ENCODE data around the gene CYS1. TPM values are rescaled to one million over a fixed set of nuclear protein-coding genes. Genes with fewer than 3 reads are reported as not detected.
A peak's percentile ranks its signal among the peaks of the same experiment; 100 is the strongest.

Gene CYS1
- polyA plus RNA-seq, 1 donor (not counting 4 experiments of a cell fraction or from before 2014, with no cell fraction given): 0.14 TPM

DNA sequence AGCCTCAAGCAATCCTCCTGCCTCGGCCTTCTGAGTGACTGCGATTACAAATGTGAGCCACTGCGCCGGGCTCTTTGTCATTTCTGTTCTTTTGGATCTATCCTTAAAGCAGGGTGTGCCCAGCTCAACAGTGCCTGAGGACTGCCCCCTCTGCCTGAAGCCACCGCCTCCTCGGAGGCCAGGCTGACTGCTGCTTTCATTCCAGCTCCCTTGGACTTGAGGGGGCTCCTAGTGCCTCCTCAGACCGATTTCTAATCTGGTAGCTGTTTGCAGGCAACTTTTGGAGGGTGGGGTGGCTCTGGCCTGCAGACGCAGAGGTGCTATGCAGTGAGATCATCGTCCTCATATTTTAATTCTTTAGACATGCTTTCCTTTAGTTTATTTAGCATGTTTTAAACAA lies 72.8 kb downstream of the CYS1 start:
- H3K9ac ChIP-seq (ENCODE audit: control insufficient read depth, extremely low read depth, insufficient read depth, low read length): no peak overlapping the region
- no peaks in the 10 kb centered on the region for H3K9me3 ChIP-seq (ENCODE audit: control insufficient read depth, low read depth, low read length)
- H3K4me3 ChIP-seq (ENCODE audit: control insufficient read depth in 2 of 3, extremely low read depth in 1 of 3, insufficient read depth in 2 of 3, low read depth in 1 of 3, low read length in 3 of 3): no peak overlapping the region
- dilution Hi-C loops (cut with MboI; ENCODE audit: extremely low pct_ligation_motif_present, low sequenced_read_pairs): no loop called here
- no peaks in the 10 kb centered on the region for H3K36me3 ChIP-seq (ENCODE audit: control insufficient read depth in 2 of 2, extremely low read depth in 1 of 2, insufficient read depth in 2 of 2, low read length in 2 of 2)
- no peaks in the 10 kb centered on the region for H3K9me1 ChIP-seq (ENCODE audit: control insufficient read depth, extremely low read depth, insufficient read depth, low read length)
- H4K20me1 ChIP-seq (ENCODE audit: control insufficient read depth, extremely low read depth, insufficient read depth, low read length): no peaks in the 10 kb centered on the region
- no peak for TF ChIP-seq EZH2 (IDR thresholded peaks at IDR 0.05; ENCODE audit: low read length)
- TF ChIP-seq, protein P1, sequence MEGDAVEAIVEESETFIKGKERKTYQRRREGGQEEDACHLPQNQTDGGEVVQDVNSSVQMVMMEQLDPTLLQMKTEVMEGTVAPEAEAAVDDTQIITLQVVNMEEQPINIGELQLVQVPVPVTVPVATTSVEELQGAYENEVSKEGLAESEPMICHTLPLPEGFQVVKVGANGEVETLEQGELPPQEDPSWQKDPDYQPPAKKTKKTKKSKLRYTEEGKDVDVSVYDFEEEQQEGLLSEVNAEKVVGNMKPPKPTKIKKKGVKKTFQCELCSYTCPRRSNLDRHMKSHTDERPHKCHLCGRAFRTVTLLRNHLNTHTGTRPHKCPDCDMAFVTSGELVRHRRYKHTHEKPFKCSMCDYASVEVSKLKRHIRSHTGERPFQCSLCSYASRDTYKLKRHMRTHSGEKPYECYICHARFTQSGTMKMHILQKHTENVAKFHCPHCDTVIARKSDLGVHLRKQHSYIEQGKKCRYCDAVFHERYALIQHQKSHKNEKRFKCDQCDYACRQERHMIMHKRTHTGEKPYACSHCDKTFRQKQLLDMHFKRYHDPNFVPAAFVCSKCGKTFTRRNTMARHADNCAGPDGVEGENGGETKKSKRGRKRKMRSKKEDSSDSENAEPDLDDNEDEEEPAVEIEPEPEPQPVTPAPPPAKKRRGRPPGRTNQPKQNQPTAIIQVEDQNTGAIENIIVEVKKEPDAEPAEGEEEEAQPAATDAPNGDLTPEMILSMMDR (optimal IDR thresholded peaks at IDR 0.05 in 1 of 3, IDR thresholded peaks at IDR 0.05 in 1 of 3, conservative IDR thresholded peaks at IDR 0.05 in 1 of 3; ENCODE audit: extremely low read depth in 1 of 3, insufficient read depth in 2 of 3, low read length in 3 of 3): no peak
- FAIRE-seq: no peak
- DNase-seq (ENCODE audit: low read depth, low spot score): no peak
- H3K79me2 ChIP-seq (ENCODE audit: control insufficient read depth, insufficient read depth, low read length): no peaks in the 10 kb centered on the region
- H3K27ac ChIP-seq (ENCODE audit: control insufficient read depth, insufficient read depth, low read length): no peak overlapping the region
- H3K4me1 ChIP-seq (ENCODE audit: control insufficient read depth, extremely low read depth, insufficient read depth, low read length): no peaks in the 10 kb centered on the region
- H3K4me2 ChIP-seq (ENCODE audit: control insufficient read depth, extremely low read depth, insufficient read depth, low read depth, low read length): no peak overlapping the region
- H3K27me3 ChIP-seq (ENCODE audit: control insufficient read depth, extremely low read depth, insufficient read depth, low read length): no peaks in the 10 kb centered on the region
- H2AFZ ChIP-seq (ENCODE audit: control insufficient read depth, low read length): peak overlapping the region; percentile 44

Small RNA genes lying within 50 kb of the gene (small RNA-seq; reads per million reads assigned to genes)
- 0 reads per million in 3 experiments for gene RF00568 (ENCODE audit: insufficient read length in 3 of 3, low read depth in 3 of 3, low replicate concordance in 1 of 3)

Other genes starting within 250 kb of the CYS1 start
- 10.2 to 16.5 TPM (median 13.2 TPM) in 3 replicates for gene TAF1B, start 236.9 kb downstream of the CYS1 start, polyA plus RNA-seq
- gene GRHL1, start 128.7 kb downstream of the CYS1 start, polyA plus RNA-seq: 2.6 to 15.1 TPM (median 7.8 TPM) in 3 replicates
- gene KLF11, start 36.9 kb downstream of the CYS1 start, polyA plus RNA-seq: 6.1 to 7.0 TPM (median 6.6 TPM) in 3 replicates
- gene RRM2, start 42.3 kb upstream of the CYS1 start, polyA plus RNA-seq: 1.6 to 34.1 TPM (median 25.7 TPM) in 3 replicates
- 13.7 to 33.3 TPM (median 18.0 TPM) in 3 replicates for gene HPCAL1, start 222.5 kb upstream of the CYS1 start, polyA plus RNA-seq